GM12891 (cell line): ENCODE measurements around the gene TAS2R1. TPM values are rescaled to one million over a fixed set of nuclear protein-coding genes. Genes with fewer than 3 reads are reported as not detected.

Source experiments
- DNase-seq: peaks from one replicate; pipeline ENCODE4 v3.0.0; 2011; ENCODE audit warnings: low spot score; ENCODE audit not compliant: insufficient read length
- FAIRE-seq: peaks from 2 replicates; lab custom pipeline; 2011; peaks lifted over from hg19 to GRCh38; lab: Jason Lieb, UNC
- PAX5 ChIP-seq: IDR thresholded peaks from 2 replicates; pipeline ENCODE4 v1.6.1; 2011; ENCODE audit warnings: low read length, moderate library complexity, mild to moderate bottlenecking; ENCODE audit not compliant: insufficient read depth, severe bottlenecking
- POLR2A ChIP-seq: IDR thresholded peaks from 2 replicates; pipeline ENCODE4 v1.6.1; 2011; ENCODE audit warnings: low read depth, low read length, control low read depth
- POLR2AphosphoS5 ChIP-seq: IDR thresholded peaks from 2 replicates; pipeline ENCODE4 v1.6.1; 2011; ENCODE audit warnings: low read depth, low read length, control low read depth
- POU2F2 ChIP-seq: IDR thresholded peaks from 2 replicates; pipeline ENCODE4 v1.6.1; 2011; ENCODE audit warnings: low read depth, mild to moderate bottlenecking, control low read depth, low read length, moderate library complexity
- SPI1 ChIP-seq: IDR thresholded peaks from 2 replicates; pipeline ENCODE4 v1.6.1; 2011; ENCODE audit warnings: low read depth, low read length, control low read depth
- TAF1 ChIP-seq: IDR thresholded peaks from 2 replicates; pipeline ENCODE4 v1.6.1; 2011; ENCODE audit warnings: low read depth, low read length, control low read depth
- polyA plus RNA-seq: library from polyadenylated mRNA; unstranded; fragments of >200 nt; gene quantifications from one replicate; pipeline ENCODE4 v1.2.1, GENCODE V29; 2012; ENCODE audit warnings: low read depth, missing spikeins, inconsistent platforms; ENCODE audit not compliant: missing spikeins

The TAS2R1 gene, protein sequence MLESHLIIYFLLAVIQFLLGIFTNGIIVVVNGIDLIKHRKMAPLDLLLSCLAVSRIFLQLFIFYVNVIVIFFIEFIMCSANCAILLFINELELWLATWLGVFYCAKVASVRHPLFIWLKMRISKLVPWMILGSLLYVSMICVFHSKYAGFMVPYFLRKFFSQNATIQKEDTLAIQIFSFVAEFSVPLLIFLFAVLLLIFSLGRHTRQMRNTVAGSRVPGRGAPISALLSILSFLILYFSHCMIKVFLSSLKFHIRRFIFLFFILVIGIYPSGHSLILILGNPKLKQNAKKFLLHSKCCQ
- not detected for polyA plus RNA-seq

DNA sequence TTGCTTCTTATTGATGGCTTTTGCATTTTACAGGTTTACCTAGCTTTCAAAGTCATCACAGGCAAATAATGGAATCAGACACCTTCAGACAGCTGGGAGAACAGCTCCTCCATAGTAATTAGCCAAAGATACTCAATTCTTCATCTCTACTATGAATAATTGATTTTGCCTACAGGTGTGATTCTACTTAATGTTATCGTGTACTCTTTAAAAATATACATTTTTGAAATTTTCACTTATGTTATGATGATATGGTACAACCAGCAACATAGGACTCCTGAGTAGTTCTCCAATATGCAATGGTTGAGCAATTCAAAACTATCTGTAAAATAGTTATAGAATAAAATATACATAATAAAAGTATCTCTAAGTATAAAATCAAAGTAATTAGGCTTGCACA lies at the start of gene TAS2R1:
TSS of gene TAS2R1 (minus strand) at position 101 of the 400 bp plus-strand sequence. CDS start 319 bp downstream, outside the sequence.
- no peak for FAIRE-seq

DNA sequence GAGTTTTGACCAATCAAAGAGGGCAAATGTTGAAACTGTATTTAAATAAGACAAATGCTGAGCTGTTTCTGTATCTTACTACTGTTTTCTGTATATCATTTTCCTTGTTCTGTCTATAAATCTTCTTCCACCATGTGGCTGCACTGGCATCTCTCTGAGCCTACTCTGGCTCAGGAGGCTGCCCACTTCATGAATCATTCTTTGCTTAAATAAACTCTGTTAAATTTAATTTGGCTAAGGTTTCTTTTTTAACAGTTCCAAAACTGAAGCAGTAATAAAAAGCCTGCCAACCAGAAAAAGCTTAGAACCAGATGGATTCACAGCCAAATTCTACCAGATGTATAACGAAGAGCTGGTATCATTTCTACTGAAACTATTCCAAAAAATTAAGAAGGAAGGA lies 40.2 kb upstream of the TAS2R1 start:
- no peak for FAIRE-seq
- no peak for DNase-seq
- TF ChIP-seq POU2F2 (no peak), TAF1 (no peak), SPI1 (no peak), POLR2A (no peak), POLR2AphosphoS5 (no peak), PAX5 (no peak)

More for the DNA sequence above, at the start of gene TAS2R1:
- TF ChIP-seq POLR2A (no peak), TAF1 (no peak), PAX5 (no peak), POU2F2 (no peak), SPI1 (no peak), POLR2AphosphoS5 (no peak)
- DNase-seq = no peak

DNA sequence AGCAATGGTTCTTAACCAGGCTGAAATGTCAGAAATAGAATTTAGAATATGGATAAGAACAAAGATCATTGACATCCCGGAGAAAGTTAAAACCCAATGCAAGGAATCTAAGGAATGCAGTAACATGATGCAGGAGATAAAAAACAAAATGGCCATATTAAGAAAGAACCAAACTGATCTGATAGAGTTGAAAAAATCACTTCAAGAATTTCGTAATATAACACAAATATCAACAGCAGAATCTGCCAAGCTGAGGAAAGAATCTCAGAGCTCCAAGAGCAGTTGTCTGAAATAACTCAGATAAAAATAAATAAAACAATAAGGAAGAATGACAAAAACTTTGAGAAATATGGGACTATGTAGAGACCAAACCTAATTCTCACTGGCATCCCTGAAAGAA lies 37.8 kb upstream of the TAS2R1 start:
- no peak for TF ChIP-seq SPI1
- no peak for TF ChIP-seq TAF1
- TF ChIP-seq POLR2A = no peak
- no peak for TF ChIP-seq PAX5
- no peak for TF ChIP-seq POLR2AphosphoS5
- TF ChIP-seq POU2F2 = no peak
- DNase-seq (no peak), FAIRE-seq (no peak)

DNA sequence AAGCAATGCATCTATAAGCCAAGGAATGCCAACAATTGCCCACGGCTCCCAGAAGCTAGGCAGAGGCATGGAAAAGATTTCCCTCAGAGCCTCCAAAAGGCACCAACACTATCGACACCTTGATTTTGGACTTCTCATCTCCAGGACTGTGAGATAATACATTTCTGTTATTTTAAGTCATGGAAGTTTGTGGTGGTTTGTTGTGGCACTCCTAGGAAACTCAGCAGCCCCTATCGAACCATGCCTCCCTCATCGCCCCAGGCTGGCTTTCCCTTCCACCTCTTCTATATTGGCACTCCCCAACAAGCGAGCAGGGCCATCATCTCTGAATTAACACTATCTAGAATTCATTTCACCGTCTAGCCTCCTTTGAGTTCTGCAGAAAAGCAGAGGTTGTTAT lies 33.7 kb upstream of the TAS2R1 start:
- no peak for TF ChIP-seq POU2F2
- FAIRE-seq (no peak), DNase-seq (no peak)

DNA sequence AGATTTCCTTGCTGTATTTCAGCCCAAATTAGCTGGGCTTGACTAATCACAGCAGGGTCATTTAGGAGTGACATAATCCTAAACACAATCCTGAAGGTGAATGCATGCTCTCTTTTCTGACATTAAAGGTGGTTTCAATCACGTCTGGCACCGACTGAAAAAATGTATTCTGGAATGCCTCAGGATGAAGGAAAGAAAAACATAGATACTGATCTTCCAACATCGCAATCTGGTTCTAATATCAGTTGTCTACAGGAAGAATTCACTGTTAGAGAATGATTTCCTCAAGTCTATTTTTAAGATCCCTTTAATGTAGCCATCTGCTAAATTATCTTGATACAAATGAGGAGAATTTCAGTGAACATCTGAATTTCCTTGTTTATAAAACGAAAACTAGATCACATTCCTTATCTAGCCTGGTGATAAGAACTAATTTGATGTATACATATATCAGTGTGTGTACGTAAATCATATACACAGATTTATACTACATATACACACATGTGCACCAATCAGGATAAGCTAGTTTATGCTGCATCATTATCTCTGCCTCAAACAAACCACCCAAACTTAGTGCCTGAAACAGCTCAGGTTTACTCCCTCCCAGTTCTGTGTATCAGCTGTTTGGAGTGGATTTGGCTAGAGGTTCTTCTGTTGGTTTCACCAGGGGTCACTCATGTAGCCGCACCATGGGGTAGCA lies 31.3 kb upstream of the TAS2R1 start:
- FAIRE-seq = no peak
- DNase-seq = no peak
- TF ChIP-seq TAF1 (no peak), POLR2AphosphoS5 (no peak), POU2F2 (no peak), PAX5 (no peak)

DNA sequence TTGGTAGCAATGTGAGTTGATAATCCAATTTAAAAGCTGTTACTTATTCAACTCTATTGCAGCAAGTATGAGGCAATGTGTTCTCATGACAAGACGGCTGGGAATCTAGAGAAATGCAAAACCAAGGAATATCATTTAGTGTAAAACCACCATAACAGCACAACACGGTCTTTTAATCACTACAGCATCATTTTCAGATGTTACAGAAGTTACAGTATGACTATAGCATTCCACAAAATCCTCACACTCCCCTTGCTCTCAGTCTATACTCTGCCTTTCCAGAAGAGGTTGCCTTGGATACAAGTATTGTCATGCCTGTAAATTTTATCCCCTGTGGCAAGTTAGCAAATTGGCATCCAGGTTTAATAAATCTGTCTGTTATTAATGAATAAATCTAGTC lies 28.6 kb upstream of the TAS2R1 start:
- DNase-seq (no peak), FAIRE-seq (no peak)
- TF ChIP-seq PAX5 (no peak), TAF1 (no peak), SPI1 (no peak), POLR2AphosphoS5 (no peak), POU2F2 (no peak), POLR2A (no peak)

DNA sequence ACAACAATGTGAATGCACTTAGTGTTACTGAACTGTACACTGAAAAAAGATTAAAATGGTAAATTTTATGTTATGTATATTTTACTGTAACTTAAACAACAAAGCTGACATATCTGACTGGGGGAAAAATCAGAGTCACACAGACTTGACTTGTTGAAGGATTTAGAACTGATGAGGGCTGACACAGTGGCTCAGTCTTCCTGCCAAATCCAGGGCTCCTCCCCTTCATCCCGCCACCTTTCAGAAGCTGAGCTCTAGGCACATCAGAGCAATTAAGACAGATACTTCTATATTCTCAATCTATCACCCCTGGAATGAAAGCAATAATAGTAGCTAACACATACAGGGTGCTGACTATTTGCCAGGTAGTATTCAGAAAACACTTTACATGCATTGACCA lies 27.7 kb upstream of the TAS2R1 start:
- no peak for DNase-seq
- TF ChIP-seq PAX5 (no peak), TAF1 (no peak)
- FAIRE-seq = no peak

DNA sequence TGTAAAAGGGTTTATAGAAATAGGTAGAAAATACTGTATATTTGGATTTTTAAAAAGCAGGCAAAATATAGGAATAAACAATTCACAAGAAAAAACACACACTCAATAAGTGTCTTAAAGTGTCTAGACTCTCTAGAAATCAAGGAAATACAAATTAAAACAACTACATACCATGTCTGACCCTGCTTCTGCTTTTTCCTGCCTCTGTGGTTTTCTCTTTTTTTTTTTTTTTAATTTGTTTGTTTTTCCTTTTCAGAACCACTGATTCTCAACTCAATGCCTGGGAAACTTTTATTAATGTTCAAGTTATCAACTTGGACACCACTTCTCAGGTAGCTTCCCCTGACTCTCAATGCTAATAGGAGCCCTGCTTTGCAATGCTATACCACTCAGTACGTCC lies 25.5 kb upstream of the TAS2R1 start:
- TF ChIP-seq POU2F2 (no peak), POLR2AphosphoS5 (no peak), POLR2A (no peak), PAX5 (no peak), SPI1 (no peak), TAF1 (no peak)
- DNase-seq (no peak), FAIRE-seq (no peak)

DNA sequence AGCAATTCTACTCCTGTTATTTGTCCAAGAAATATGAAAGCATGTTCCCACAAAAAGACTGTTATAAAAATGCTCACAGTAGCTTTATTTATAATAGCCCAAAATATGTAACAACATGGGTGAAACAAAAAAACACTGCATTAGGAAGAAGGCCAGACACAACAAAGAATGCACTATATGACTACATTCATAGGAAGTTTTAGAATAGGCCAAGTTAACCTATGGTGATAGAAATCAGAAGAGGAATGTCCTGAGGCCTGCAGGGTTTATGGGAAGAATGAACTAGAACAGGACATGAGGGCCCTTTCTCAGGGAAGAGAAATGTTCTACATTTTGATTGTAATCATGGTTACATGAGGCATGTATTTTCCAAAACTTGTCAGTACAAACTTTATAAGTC lies 24.7 kb upstream of the TAS2R1 start:
- FAIRE-seq (no peak), DNase-seq (no peak)
- TF ChIP-seq SPI1 (no peak), POLR2A (no peak), POLR2AphosphoS5 (no peak), POU2F2 (no peak), PAX5 (no peak), TAF1 (no peak)

DNA sequence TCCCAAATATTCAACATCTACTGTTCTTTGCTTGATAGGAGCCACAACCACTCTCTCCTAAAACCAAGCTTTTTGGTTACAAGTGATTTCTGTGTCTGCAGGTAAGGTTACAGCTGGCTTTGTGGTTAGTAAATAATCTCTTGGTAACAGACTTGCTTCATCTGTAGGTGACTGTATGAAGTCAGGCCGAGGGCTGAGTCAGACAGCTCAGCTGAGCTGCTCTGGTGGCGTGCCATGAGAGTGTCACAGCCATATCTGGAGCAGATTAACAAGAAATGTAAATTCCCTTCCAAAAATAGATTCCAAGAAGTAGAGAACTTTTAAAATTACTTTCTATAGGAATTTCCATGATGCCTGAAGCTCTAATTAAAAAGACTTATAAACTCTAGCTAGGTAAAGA lies 23.7 kb upstream of the TAS2R1 start:
- DNase-seq = no peak
- FAIRE-seq = no peak
- no peak for TF ChIP-seq SPI1
- no peak for TF ChIP-seq PAX5
- TF ChIP-seq TAF1 = no peak
- 0 out of 2 replicates have a peak, but pooled peaks have one; percentile 33 for TF ChIP-seq POU2F2

DNA sequence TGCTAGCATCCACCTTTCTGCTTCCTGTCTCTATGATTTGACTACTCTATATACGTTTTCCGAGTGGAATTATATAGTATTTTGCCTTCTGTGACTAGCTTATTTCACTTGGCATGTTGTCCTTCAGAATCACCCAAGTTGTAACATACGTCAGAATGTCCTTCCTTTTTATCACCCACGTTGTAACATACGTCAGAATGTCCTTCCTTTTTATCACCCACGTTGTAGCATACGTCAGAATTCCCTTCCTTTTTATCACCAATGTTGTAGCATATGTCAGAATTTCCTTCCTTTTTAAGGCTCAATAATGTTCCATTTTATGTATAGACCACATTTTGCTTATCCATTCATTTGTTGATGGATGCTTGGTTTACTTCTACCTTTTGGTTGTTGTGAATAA lies 22.9 kb upstream of the TAS2R1 start:
- DNase-seq (no peak), FAIRE-seq (no peak)
- TF ChIP-seq POU2F2 = no peak
- TF ChIP-seq POLR2AphosphoS5 = no peak
- no peak for TF ChIP-seq POLR2A
- TF ChIP-seq TAF1 = no peak
- TF ChIP-seq SPI1 = no peak
- TF ChIP-seq PAX5 = no peak
